Motor neuron (in vitro differentiated cells): Measurements from ENCODE around the gene QDPR. TPM values are rescaled to one million over a fixed set of nuclear protein-coding genes. Genes with fewer than 3 reads are reported as not detected.

Source experiments
- ATAC-seq, 8 experiments: fragments of 200-7000 bp; cut with Tn5 transposase; replicated peaks in 6 of 8; 2 replicates each; pipeline ENCODE4 v1.8.0; 2021; ENCODE audit warnings: mild to moderate bottlenecking in 8 of 8, moderate library complexity in 8 of 8
- H3K27ac ChIP-seq, 2 donors: fragments of 250-450 bp; sonication (Bioruptor Pico); 2 replicates each; pipeline ENCODE4 v1.9.0; 2021; ENCODE audit warnings: antibody characterized with exemption in 2 of 2, mild to moderate bottlenecking in 2 of 2, moderate library complexity in 1 of 2
- H3K4me1 ChIP-seq, 2 donors: fragments of 250-450 bp; sonication (Bioruptor Pico); replicated peaks in 1 of 2; 2 replicates each; pipeline ENCODE4 v1.6.1; 2021; ENCODE audit warnings: antibody characterized with exemption in 2 of 2, mild to moderate bottlenecking in 2 of 2, moderate library complexity in 1 of 2
- H3K4me3 ChIP-seq, 5 donors: fragments of 250-450 bp; sonication (Bioruptor Pico); 2 replicates each; pipeline ENCODE4 v1.9.0; 2021; ENCODE audit warnings: antibody characterized with exemption in 5 of 5, mild to moderate bottlenecking in 5 of 5, moderate library complexity in 4 of 5
- WGBS, 10 experiments: fragments of 450-650 bp; shearing (Covaris generic); methylation state at CpG; one replicate each; pipeline ENCODE4 v1.0.0; 2022; 5-methylcytosine and 5-hydroxymethylcytosine counted together
- in situ Hi-C, 9 experiments: fragments of 400-800 bp; cut with MboI; loops; one replicate each; pipeline ENCODE4 v1.15.0; 2021; ENCODE audit warnings: low sequenced_read_pairs in 9 of 9, low pct_unique_long_range_greater_than_20kb in 2 of 9; ENCODE audit not compliant: unreplicated experiment in 9 of 9
- total RNA-seq, 8 experiments: library from RNA; unstranded; fragments of 300-600 nt; gene quantifications; 2 replicates each; pipeline versions ENCODE4 v1.2.3 to v1.2.4, GENCODE V29; 2022

Gene QDPR
- 10 to 100 TPM in 6 of 8 experiments, 1 to 10 TPM in 2; 8.5 to 25.2 (median 16.3) TPM for total RNA-seq

DNA sequence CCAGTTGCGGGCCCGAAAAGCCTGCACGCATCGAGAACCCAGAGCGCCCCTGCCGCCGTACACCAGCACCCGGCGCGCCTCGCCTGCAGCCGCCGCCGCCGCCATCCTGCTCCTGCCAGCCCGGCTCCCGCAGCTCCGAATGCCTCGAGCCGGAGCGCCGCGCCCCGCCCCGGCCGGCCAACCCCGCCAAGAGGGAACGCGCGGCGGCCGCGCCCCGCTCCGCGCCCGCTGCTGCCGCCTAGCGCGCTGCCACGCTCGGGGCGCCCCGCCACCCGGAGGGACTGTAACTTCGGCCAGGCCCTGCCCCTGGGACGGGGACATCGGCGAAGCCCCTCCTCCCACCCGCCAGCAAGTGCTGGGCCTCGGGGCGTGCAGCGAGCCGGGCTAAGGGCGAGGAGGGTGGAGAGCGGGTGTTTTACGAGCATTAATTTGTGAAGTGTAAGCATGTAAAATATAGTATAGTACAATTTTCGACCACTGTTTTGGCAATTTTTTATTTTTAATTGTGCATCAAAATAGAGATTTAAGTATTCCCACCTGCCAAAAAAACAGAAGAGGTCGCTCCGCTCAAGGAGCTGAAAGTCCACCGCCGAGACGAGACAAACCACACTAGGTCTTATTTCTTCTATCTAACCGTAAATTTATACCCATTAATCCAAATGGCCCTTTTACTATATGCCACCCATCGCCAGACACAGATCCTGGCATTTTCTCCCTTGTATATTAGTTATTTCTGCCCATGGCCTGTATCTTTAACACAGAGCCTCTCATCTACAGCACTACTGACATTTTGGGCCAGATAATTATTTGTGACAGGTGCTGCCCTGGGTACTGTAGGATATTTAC, at the start of gene QDPR:
TSS of gene QDPR (minus strand) at position 141 of the 846 bp plus-strand sequence. CDS start at position 105, 36 bp downstream.
- 0 to 22% (median 6%) methylated on average over 2 to 39 of the region's 65 CpGs; no CpG with 5 or more reads in 1 of the 10 experiments for WGBS, 10 experiments
- in situ Hi-C loops, result no loop called here
- peak; percentile 85 to 96 (median 95) for ATAC-seq
- Histone ChIP-seq H3K4me1 (peaks cover 20% of the 10 kb centered on the region in 2 donors), H3K4me3 (peak within 1 kb of the TSS; percentile 55 to 71 (median 56)), H3K27ac (peak within 1 kb of the TSS; percentile 62 to 72)

- 13 to 100% (median 91%) methylated on average over 1 to 5 of the region's 8 CpGs; no CpG with 5 or more reads in 4 of the 10 experiments for WGBS, 10 experiments
- Histone ChIP-seq H3K4me3 (no peak overlapping the region), H3K4me1 (no peaks in the 10 kb centered on the region), H3K27ac (no peak overlapping the region)
- in situ Hi-C loops, result loop anchor here in 4 of 9 experiments (25.0 kb wide), 1 partner anchor 1026 kb away; no protein-coding TSS in a partner anchor
- peak in 3 of 8 experiments; percentile 19 to 92 (median 91) for ATAC-seq
Measured at GRCh38 chr4:17561195-17561909, 49.5 kb upstream of the QDPR start.

GRCh38 chr4:17560065-17560673, 48.3 kb upstream of the QDPR start:
- no peaks in the 10 kb centered on the region for H3K4me1 ChIP-seq
- H3K4me3 ChIP-seq, result no peak overlapping the region
- no peak overlapping the region for H3K27ac ChIP-seq
- ATAC-seq, result no peak
- 13 to 100% (median 91%) methylated on average over 1 to 4 of the region's 6 CpGs; no CpG with 5 or more reads in 1 of the 10 experiments for WGBS, 10 experiments
- in situ Hi-C loops, result loop anchor here in 4 of 9 experiments (25.0 kb wide), 1 partner anchor 1027 kb away; no protein-coding TSS in a partner anchor

- WGBS, 10 experiments, result 33 to 100% (median 72%) methylated on average over 1 to 3 of the region's 3 CpGs; no CpG with 5 or more reads in 3 of the 10 experiments
- H3K4me3 ChIP-seq, result no peak overlapping the region
- ATAC-seq, result no peak
- in situ Hi-C loops, result loop anchor here in 4 of 9 experiments (10.0 to 25.0 kb wide), 2 partner anchors 245 to 1028 kb away; no protein-coding TSS in a partner anchor
- no peaks in the 10 kb centered on the region for H3K4me1 ChIP-seq
- no peak overlapping the region for H3K27ac ChIP-seq
Measured at GRCh38 chr4:17559709-17560048, 47.8 kb upstream of the QDPR start.

DNA sequence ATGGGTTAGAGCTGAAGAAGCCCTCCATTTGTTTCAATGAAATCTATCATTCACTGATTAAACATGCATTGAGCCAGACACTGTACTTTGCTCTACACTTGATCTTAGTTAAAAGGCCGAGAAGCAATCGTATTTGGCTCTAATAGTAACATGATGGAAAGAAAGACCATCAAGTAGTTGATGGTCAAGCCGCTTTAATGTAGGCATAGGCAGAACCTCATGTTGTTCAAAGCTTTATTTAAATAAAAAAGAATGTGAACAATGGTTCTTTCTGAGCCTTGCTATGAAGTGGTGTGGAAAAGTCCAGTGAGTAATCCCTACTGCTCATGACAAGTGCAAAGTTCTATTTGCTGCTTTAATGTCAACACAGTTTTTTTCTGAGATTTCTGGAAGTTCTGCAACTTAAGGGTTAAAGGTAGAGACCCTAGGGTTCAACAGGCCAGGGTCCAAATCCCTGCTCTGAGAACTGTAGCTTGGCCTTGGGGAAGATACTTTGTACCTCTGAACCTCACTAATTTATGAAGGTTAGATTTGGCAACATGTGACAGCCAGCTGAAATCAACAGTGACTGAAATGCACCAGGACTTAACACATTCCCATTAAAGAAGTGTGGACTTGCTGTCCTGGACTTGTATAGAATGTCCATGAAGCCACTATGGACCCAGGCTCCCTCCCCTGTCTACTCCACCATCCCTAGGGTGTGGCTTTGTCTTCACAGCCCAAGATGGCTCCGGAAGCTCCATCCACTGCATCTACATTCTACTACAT, 47.2 kb upstream of the QDPR start:
- no peaks in the 10 kb centered on the region for H3K4me1 ChIP-seq
- ATAC-seq, result peak in 2 of 8 experiments; percentile 38 to 47
- in situ Hi-C loops, result loop anchor here in 4 of 9 experiments (10.0 to 25.0 kb wide), 2 partner anchors 246 to 1028 kb away; no protein-coding TSS in a partner anchor

DNA sequence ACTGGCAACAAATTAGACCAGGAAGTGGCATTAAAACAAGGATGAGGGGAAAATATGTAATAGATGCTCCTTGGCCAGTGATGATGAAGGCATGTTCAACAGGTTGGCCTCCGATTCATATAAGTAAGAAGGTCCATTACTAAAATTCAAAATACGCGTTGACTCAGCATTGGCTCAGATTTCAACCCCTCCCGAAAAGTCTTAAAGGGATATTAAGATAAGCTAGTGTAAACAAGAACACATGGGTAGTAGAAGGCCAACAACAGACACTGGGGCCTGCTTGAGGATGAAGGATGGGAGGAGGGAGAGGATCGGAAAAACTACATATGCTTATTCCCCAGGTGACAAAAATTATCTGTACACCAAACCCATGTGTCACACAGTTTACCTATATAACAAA, 46.0 kb upstream of the QDPR start:
- no peak overlapping the region for H3K4me3 ChIP-seq
- in situ Hi-C loops, result loop anchor here in 4 of 9 experiments (10.0 to 25.0 kb wide), 2 partner anchors 247 to 1029 kb away; no protein-coding TSS in a partner anchor
- no peak overlapping the region for H3K27ac ChIP-seq
- no peaks in the 10 kb centered on the region for H3K4me1 ChIP-seq
- 9 to 98% (median 85%) methylated on average over 1 to 5 of the region's 5 CpGs for WGBS, 10 experiments
- peak in 3 of 8 experiments; percentile 33 to 67 (median 64) for ATAC-seq

More for the DNA sequence above, 47.2 kb upstream of the QDPR start:
- 40 to 100% (median 88%) methylated on average over 1 to 4 of the region's 4 CpGs; no CpG with 5 or more reads in 1 of the 10 experiments for WGBS, 10 experiments
- Histone ChIP-seq H3K27ac (no peak overlapping the region), H3K4me3 (no peak overlapping the region)

DNA sequence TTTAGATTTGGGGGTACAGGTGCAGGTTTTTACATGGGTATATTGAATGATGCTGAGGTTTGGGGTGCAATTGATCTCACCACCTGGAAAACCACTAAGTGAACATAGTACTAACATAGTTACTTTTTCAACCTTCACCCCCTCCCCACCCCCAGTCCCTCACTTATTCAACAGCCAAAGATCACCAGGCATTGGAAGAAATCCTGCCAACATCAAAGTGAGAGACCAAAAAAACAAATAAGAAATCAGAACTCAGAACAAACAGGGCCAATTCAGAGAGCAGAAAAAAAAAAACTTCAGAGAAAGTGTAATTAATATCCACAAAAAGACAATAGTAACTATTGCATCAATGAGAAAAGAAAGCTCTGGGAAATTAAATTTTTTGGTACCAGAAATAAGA, 44.6 kb upstream of the QDPR start:
- in situ Hi-C loops, result loop anchor here in 4 of 9 experiments (10.0 to 25.0 kb wide), 2 partner anchors 248 to 1031 kb away; no protein-coding TSS in a partner anchor
- no peak overlapping the region for H3K27ac ChIP-seq
- ATAC-seq, result no peak
- H3K4me3 ChIP-seq, result no peak overlapping the region
- H3K4me1 ChIP-seq, result no peaks in the 10 kb centered on the region

DNA sequence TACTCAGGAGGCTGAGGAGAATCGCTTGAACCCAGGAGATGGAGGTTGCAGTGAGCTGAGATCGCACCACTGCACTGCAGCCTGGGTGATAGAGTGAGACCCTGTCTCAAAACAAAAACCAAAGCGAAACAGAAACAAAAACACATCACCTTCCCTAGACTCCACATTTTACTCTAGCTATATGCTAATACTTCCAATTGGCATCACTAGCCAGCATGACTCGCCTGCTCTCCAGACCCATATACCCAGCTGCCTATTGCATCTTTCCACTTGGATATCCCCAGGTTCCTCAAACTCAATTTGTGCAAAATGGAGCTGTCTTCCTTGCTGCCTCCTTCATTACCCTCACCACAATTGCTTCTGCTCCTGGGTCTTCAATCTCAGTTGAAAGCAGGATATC, 42.7 kb upstream of the QDPR start:
- Histone ChIP-seq H3K4me1 (no peaks in the 10 kb centered on the region), H3K27ac (no peak overlapping the region), H3K4me3 (no peak overlapping the region)
- ATAC-seq, result peak in 1 of 8 experiments; percentile 29
- WGBS, 10 experiments, result 0 to 100% (median 82%) methylated on average over 1 to 4 of the region's 4 CpGs; no CpG with 5 or more reads in 2 of the 10 experiments
- in situ Hi-C loops, result loop anchor here in 4 of 9 experiments (10.0 to 25.0 kb wide), 2 partner anchors 250 to 1033 kb away; no protein-coding TSS in a partner anchor

- in situ Hi-C loops, result loop anchor here in 4 of 9 experiments (10.0 to 25.0 kb wide), 2 partner anchors 252 to 1035 kb away; no protein-coding TSS in a partner anchor
- no peak overlapping the region for H3K27ac ChIP-seq
- ATAC-seq, result peak in 1 of 8 experiments; percentile 30
- WGBS, 10 experiments, result 6 to 80% (median 38%) methylated on average over 1 to 4 of the region's 5 CpGs; no CpG with 5 or more reads in 2 of the 10 experiments
- H3K4me1 ChIP-seq, result no peaks in the 10 kb centered on the region
- no peak overlapping the region for H3K4me3 ChIP-seq
Measured at GRCh38 chr4:17552427-17552826, 40.5 kb upstream of the QDPR start.

DNA sequence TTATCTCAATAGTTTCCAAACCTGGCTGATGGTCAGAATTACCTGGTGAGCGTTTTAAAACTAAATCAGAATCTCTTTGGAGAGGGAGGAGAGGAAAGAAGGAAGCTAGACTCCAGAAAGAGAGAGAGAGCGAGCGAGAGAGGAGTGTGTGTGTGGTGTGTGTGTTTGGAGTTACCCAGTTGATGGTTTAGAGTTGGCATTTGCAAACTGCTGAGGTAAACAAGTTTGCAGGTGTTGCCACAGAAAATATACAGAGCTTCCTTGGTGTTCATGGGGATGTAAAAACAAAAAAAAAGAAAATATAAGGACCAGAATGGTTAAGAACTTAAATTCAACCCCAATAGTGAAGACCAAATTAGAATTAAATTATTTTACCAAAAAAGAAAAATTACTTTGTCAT, 38.7 kb upstream of the QDPR start:
- in situ Hi-C loops, result loop anchor here in 4 of 9 experiments (10.0 to 25.0 kb wide), 2 partner anchors 254 to 1037 kb away; no protein-coding TSS in a partner anchor
- no peak for ATAC-seq
- 75 to 100% (median 88%) methylated on average over 2 to 3 of the region's 3 CpGs; no CpG with 5 or more reads in 1 of the 10 experiments for WGBS, 10 experiments
- Histone ChIP-seq H3K4me3 (no peak overlapping the region), H3K27ac (no peak overlapping the region), H3K4me1 (no peaks in the 10 kb centered on the region)

DNA sequence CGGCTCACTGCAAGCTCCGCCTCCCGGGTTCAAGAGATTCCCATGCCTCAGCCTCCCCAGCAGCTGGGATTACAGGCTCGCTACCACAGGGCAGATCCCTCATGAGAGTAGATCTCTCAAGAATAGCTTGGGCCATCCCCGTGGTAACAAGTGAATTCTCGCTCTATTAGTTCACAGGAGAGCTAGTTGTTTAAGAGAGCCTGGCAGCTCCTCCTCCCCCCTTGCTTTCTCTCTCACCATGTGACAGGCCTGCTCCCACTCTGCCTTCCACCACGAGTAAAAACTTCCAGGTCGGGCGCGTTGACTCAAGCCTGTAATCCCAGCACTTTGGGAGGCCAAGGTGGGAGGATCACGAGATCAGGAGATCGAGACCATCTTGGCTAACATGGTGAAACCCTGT, 34.8 kb upstream of the QDPR start:
- Histone ChIP-seq H3K4me3 (no peak overlapping the region), H3K27ac (no peak overlapping the region), H3K4me1 (peaks cover 7% of the 10 kb centered on the region in 2 donors)
- ATAC-seq, result no peak
- WGBS, 10 experiments, result 50 to 90% (median 80%) methylated on average over 2 to 8 of the region's 12 CpGs; no CpG with 5 or more reads in 2 of the 10 experiments
- in situ Hi-C loops, result no loop called here
